ENCODE measurements around the gene ELF2.

ELF2 gene

DNA sequence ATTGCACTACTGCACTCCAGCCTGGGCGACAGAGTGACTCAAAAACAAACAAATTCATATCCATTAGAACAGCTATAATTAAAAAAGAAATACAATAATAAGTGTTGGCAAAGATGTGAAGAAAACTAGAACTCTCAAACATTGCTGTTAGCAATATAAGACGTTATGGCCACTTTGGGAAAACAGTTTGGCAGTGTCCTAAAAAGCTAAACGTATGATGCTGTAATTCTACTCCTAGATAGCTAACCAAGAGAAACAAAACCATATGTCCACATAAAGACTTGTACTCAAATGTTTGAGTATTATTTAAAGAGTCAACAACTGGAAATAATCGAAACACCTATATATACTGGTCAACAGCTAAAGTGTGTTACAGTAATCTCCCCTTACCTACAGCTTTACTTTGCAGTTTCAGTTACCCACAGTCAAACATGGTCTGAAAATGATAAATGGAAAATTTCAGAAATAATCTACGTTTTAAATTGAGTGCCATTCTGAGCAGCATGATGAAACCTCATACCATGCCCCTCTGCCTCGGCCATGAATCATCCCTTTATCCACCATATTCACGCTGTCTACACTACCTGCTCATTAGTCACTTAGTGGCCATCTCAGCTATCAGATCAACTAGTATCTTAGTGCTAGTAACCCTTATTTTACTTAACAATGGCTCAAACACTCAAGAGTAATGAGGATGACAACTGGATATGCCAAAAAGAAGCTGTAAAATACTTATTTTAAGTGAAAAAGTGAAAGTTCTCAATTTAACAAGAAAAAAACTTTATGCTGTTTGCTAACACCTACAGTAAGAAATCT, 4.9 kb downstream of the ELF2 start:
- TF ChIP-seq CTCF (conservative IDR thresholded peaks at IDR 0.05; ENCODE audit: low read length): no peak
- TF ChIP-seq EZH2phosphoT487 (IDR thresholded peaks at IDR 0.05; ENCODE audit: borderline replicate concordance): no peak
- H3K4me1 ChIP-seq (ENCODE audit: insufficient read depth, low read length, poor library complexity, severe bottlenecking): peaks cover 25% of the 10 kb centered on the region
- H3K36me3 ChIP-seq (ENCODE audit: insufficient read depth, low read length): no peaks in the 10 kb centered on the region
- no peaks in the 10 kb centered on the region for H3K9me3 ChIP-seq (ENCODE audit: insufficient read depth, low read depth, low read length)
- peak overlapping the region; percentile 50 for H3K4me2 ChIP-seq (ENCODE audit: low read depth, low read length, poor library complexity, severe bottlenecking)
- peaks cover 44% of the 10 kb centered on the region for H4K20me1 ChIP-seq (ENCODE audit: insufficient read depth, low read length, poor library complexity, severe bottlenecking)
- no peaks in the 10 kb centered on the region for H3F3A ChIP-seq (ENCODE audit: low read depth)
- H3K27me3 ChIP-seq (ENCODE audit: insufficient read depth, low read length, poor library complexity, severe bottlenecking): no peaks in the 10 kb centered on the region
- H3K9ac ChIP-seq (ENCODE audit: low read depth, low read length, poor library complexity, severe bottlenecking): no peak overlapping the region
- H2AFZ ChIP-seq (ENCODE audit: low read length): no peak overlapping the region
- H3K9me2 ChIP-seq (replicated peaks; ENCODE audit: low read depth, low read length): no peaks in the 10 kb centered on the region
- peak overlapping the region; percentile 28 for H3K4me3 ChIP-seq (ENCODE audit: low read length, poor library complexity, severe bottlenecking)
- peaks cover 91% of the 10 kb centered on the region for H3K79me2 ChIP-seq (ENCODE audit: insufficient read depth, low read length)

DNA sequence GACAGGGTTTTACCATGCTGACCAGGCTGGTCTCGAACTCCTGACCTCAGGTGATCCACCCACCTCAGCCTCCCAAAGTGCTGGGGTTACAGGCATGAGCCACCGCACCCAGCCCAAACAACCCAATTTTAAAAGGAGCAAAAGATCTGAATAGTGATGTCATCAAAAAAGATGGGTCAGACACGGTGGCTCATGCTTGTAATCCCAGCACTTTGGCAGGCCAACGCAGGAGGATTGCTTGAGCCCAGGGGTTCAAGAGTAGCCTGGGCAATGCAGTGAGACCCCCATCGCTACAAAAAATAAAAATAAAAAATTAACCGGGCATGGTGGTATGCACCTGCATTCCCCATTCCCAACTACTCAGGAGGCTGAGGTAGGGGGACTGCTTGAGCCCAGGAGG, 6.1 kb downstream of the ELF2 start:
- H3K4me2 ChIP-seq (ENCODE audit: low read depth, low read length, poor library complexity, severe bottlenecking): peak overlapping the region; percentile 27
- TF ChIP-seq CTCF (conservative IDR thresholded peaks at IDR 0.05; ENCODE audit: low read length) (no peak), EZH2phosphoT487 (IDR thresholded peaks at IDR 0.05; ENCODE audit: borderline replicate concordance) (no peak)
- H3K4me3 ChIP-seq (ENCODE audit: low read length, poor library complexity, severe bottlenecking): no peak overlapping the region
- no peak overlapping the region for H2AFZ ChIP-seq (ENCODE audit: low read length)
- no peaks in the 10 kb centered on the region for H3K36me3 ChIP-seq (ENCODE audit: insufficient read depth, low read length)
- H3K4me1 ChIP-seq (ENCODE audit: insufficient read depth, low read length, poor library complexity, severe bottlenecking): peaks cover 25% of the 10 kb centered on the region
- peaks cover 92% of the 10 kb centered on the region for H3K79me2 ChIP-seq (ENCODE audit: insufficient read depth, low read length)
- H3F3A ChIP-seq (ENCODE audit: low read depth): no peaks in the 10 kb centered on the region
- H3K27me3 ChIP-seq (ENCODE audit: insufficient read depth, low read length, poor library complexity, severe bottlenecking): no peaks in the 10 kb centered on the region
- peaks cover 48% of the 10 kb centered on the region for H4K20me1 ChIP-seq (ENCODE audit: insufficient read depth, low read length, poor library complexity, severe bottlenecking)
- no peaks in the 10 kb centered on the region for H3K9me3 ChIP-seq (ENCODE audit: insufficient read depth, low read depth, low read length)
- H3K9me2 ChIP-seq (replicated peaks; ENCODE audit: low read depth, low read length): no peaks in the 10 kb centered on the region
- H3K9ac ChIP-seq (ENCODE audit: low read depth, low read length, poor library complexity, severe bottlenecking): no peak overlapping the region

DNA sequence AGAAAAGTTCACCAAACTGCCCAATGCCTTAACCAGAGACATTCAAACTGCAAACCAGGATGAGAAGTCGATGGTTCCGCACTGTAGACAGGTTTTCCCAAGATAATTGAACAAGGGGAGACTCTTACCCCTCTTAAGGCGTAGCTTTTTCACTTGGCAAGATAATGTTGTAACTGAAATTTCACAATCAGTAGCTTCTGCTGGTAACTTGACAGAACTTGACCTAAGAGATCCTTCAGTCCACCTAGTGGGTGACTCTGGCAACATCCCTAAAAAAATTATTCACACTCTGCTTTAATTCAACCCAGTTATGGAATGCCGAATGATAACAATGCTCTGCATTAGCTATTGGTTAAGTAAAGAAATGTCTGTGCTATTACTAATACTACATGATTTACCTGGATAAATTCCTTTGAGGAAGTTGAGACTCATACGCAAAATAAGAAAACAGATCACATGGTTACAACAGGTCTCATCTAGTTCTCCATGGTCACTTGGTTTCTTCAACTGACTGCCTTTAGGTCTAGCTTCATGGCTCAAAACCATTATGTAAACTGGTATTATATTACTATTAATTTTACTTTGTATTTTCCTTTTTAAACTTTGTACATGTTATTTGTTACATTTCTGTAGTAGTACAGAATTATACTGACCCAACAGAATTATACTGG, 9.1 kb downstream of the ELF2 start:
- Histone ChIP-seq H3K9me3 (ENCODE audit: insufficient read depth, low read depth, low read length) (no peaks in the 10 kb centered on the region), H4K20me1 (ENCODE audit: insufficient read depth, low read length, poor library complexity, severe bottlenecking) (peaks cover 47% of the 10 kb centered on the region), H3F3A (ENCODE audit: low read depth) (no peaks in the 10 kb centered on the region), H2AFZ (ENCODE audit: low read length) (no peak overlapping the region), H3K4me3 (ENCODE audit: low read length, poor library complexity, severe bottlenecking) (no peak overlapping the region), H3K36me3 (ENCODE audit: insufficient read depth, low read length) (no peaks in the 10 kb centered on the region), H3K27me3 (ENCODE audit: insufficient read depth, low read length, poor library complexity, severe bottlenecking) (no peaks in the 10 kb centered on the region), H3K9me2 (replicated peaks; ENCODE audit: low read depth, low read length) (no peaks in the 10 kb centered on the region), H3K79me2 (ENCODE audit: insufficient read depth, low read length) (peaks cover 94% of the 10 kb centered on the region), H3K9ac (ENCODE audit: low read depth, low read length, poor library complexity, severe bottlenecking) (no peak overlapping the region), H3K4me1 (ENCODE audit: insufficient read depth, low read length, poor library complexity, severe bottlenecking) (peaks cover 27% of the 10 kb centered on the region), H3K4me2 (ENCODE audit: low read depth, low read length, poor library complexity, severe bottlenecking) (peak overlapping the region; percentile 10)
- TF ChIP-seq EZH2phosphoT487 (IDR thresholded peaks at IDR 0.05; ENCODE audit: borderline replicate concordance): no peak
- TF ChIP-seq CTCF (conservative IDR thresholded peaks at IDR 0.05; ENCODE audit: low read length): peak; percentile 73
